Pancreas (tissue), 10 donors: ENCODE measurements around the gene RING1. TPM values are rescaled to one million over a fixed set of nuclear protein-coding genes. Genes with fewer than 3 reads are reported as not detected.

ENCODE experiments used
- ATAC-seq, 4 donors: fragments of 200-7000 bp; cut with Tn5 transposase; one replicate each; pipeline versions ENCODE4 v1.8.0 to v1.9.1; 2020; ENCODE audit warnings: mild to moderate bottlenecking in 4 of 4, moderate library complexity in 4 of 4
- DNase-seq, 6 donors: peaks; one replicate each; pipeline ENCODE4 v3.0.0-alpha.2; 2020
- FAIRE-seq: peaks from 2 replicates; lab custom pipeline; 2012; peaks lifted over from hg19 to GRCh38; lab: Jason Lieb, UNC
- H3K27ac ChIP-seq, 4 donors: fragments of 200-600 bp; sonication (generic); 1 replicate in 3 of 4; 2 replicates in 1 of 4; pipeline versions ENCODE4 v1.5.0 to v1.8.0; 2020
- H3K27me3 ChIP-seq, 4 donors: fragments of 200-600 bp; one replicate each; pipeline ENCODE4 v1.8.0; 2021
- H3K36me3 ChIP-seq, 3 donors: fragments of 200-600 bp; sonication (generic) in 1 of 3; one replicate each; pipeline versions ENCODE4 v1.5.0 to v1.8.0; 2020 to 2021
- H3K4me1 ChIP-seq, 3 donors: fragments of 200-600 bp; one replicate each; pipeline ENCODE4 v1.8.0; 2021
- H3K4me3 ChIP-seq, 4 donors: fragments of 200-600 bp; sonication (generic) in 2 of 4; one replicate each; pipeline versions ENCODE4 v1.5.0 to v1.8.0; 2020 to 2021
- H3K9me3 ChIP-seq, 4 donors: fragments of 200-600 bp; one replicate each; pipeline ENCODE4 v1.8.0; 2021
- WGBS, 2 donors: extraction: QIAGEN DNeasy Blood & Tissue Kit; methylation state at CpG; one replicate each; pipeline ENCODE4 v1.1.7; 2013; 5-methylcytosine and 5-hydroxymethylcytosine counted together
- intact Hi-C, 3 donors: fragments of 100-400 bp; cut with DNase I; formaldehyde crosslinking; loops; one replicate each; pipeline versions ENCODE4 v1.11.1 to v1.14.2; 2022
- polyA plus RNA-seq, 2 donors: library from polyadenylated mRNA; stranded (reverse); fragments of 200-250 nt; gene quantifications; one replicate each; pipeline ENCODE4 v1.2.3, GENCODE V29; 2013
- total RNA-seq, 6 donors: library from RNA; stranded (reverse); fragmentation: NEBNext Ultra II Directional in 4 of 6; extraction: Animal tissue kit (Norgen Biotek cat#: 25700) in 4 of 6; gene quantifications; one replicate each; pipeline versions ENCODE4 v1.2.1 to v1.2.4, GENCODE V29; 2021 to 2023
- TF ChIP-seq, protein P1 (sequence below), 4 donors: fragments of 200-600 bp; sonication (generic) in 3 of 4; IDR thresholded peaks; one replicate each; pipeline versions ENCODE4 v1.5.0 to v1.8.0; 2021; ENCODE audit warnings: antibody characterized with exemption in 4 of 4
- donor health status: healthy with polysubstance abuse.
- donor health status: DM: no; HTN: no; CAD: no; lungs with moderate emphysema.
- donor health status: DM: no; HTN: no; CAD: no.
- donor health status: control.
- donor health status: control.
- donor health status: Bipolar disorder and iron deficiency.
- donor health status: DM: yes; HTN: yes; CAD: no.
- donor health status: DM: no; HTN: no; CAD: no.
- donor health status: DM: no; HTN: no; CAD: no.
- donor health status: DM: yes; HTN: yes; CAD: no.

Gene RING1
- total and polyA plus RNA-seq, 8 donors = 15.0 to 57.6 (median 22.1) TPM

GRCh38 chr6:33166363-33166762 is 41.9 kb upstream of the RING1 start:
- intact Hi-C loops = loop anchor here in 1 of 3 donors (10.0 kb wide), 1 partner anchor 68 kb away; no protein-coding TSS in a partner anchor
- ATAC-seq (no peak), DNase-seq (no peak), FAIRE-seq (no peak)
- 72 to 76% methylated on average over 6 of the region's 6 CpGs for WGBS, 2 donors
- Histone ChIP-seq H3K9me3 (no peaks in the 10 kb centered on the region), H3K36me3 (no peaks in the 10 kb centered on the region), H3K4me3 (no peak overlapping the region), H3K27me3 (no peaks in the 10 kb centered on the region), H3K4me1 (no peaks in the 10 kb centered on the region), H3K27ac (no peak overlapping the region)
- TF ChIP-seq, protein P1, sequence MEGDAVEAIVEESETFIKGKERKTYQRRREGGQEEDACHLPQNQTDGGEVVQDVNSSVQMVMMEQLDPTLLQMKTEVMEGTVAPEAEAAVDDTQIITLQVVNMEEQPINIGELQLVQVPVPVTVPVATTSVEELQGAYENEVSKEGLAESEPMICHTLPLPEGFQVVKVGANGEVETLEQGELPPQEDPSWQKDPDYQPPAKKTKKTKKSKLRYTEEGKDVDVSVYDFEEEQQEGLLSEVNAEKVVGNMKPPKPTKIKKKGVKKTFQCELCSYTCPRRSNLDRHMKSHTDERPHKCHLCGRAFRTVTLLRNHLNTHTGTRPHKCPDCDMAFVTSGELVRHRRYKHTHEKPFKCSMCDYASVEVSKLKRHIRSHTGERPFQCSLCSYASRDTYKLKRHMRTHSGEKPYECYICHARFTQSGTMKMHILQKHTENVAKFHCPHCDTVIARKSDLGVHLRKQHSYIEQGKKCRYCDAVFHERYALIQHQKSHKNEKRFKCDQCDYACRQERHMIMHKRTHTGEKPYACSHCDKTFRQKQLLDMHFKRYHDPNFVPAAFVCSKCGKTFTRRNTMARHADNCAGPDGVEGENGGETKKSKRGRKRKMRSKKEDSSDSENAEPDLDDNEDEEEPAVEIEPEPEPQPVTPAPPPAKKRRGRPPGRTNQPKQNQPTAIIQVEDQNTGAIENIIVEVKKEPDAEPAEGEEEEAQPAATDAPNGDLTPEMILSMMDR (IDR thresholded peaks at IDR 0.05) = no peak

DNA sequence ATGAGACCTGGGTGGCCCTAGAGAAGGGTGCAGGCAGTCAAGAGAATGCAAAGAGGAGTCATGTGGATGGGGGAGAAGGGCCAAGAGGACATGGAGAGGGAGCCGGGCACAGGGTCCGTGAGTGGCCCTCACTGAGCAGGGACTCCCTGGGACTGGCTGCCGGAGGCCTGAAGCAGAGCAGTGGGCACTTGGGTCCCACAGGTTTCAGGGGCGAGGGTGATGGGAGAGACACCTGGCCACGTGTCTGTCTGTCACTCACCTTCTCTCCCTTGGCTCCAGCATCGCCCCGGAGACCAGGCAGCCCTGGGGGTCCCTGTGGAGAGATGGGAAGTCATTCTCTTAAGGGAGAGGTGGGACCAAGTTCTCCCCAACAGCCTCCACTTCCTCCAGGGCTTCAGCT is 41.5 kb upstream of the RING1 start:
- Histone ChIP-seq H3K4me1 (no peaks in the 10 kb centered on the region), H3K27ac (no peak overlapping the region), H3K27me3 (no peaks in the 10 kb centered on the region), H3K9me3 (no peaks in the 10 kb centered on the region), H3K4me3 (no peak overlapping the region), H3K36me3 (no peaks in the 10 kb centered on the region)
- FAIRE-seq (no peak), DNase-seq (no peak), ATAC-seq (no peak)
- intact Hi-C loops = loop anchor here in 1 of 3 donors (10.0 kb wide), 1 partner anchor 68 kb away; no protein-coding TSS in a partner anchor
- TF ChIP-seq, protein P1 (IDR thresholded peaks at IDR 0.05) = no peak
- WGBS, 2 donors = 76 to 86% methylated on average over 6 to 7 of the region's 7 CpGs

- Histone ChIP-seq H3K27me3 (no peaks in the 10 kb centered on the region), H3K9me3 (no peaks in the 10 kb centered on the region), H3K36me3 (no peaks in the 10 kb centered on the region), H3K4me1 (no peaks in the 10 kb centered on the region), H3K27ac (no peak overlapping the region), H3K4me3 (no peak overlapping the region)
- no peak for FAIRE-seq
- 74 to 82% methylated on average over 15 to 19 of the region's 19 CpGs for WGBS, 2 donors
- no peak for ATAC-seq
- intact Hi-C loops = loop anchor here in 1 of 3 donors (10.0 kb wide), 1 partner anchor 67 kb away; no protein-coding TSS in a partner anchor
- no peak for DNase-seq
- TF ChIP-seq, protein P1 (IDR thresholded peaks at IDR 0.05) = no peak
Measured at GRCh38 chr6:33167374-33168283, 40.7 kb upstream of the RING1 start.

DNA sequence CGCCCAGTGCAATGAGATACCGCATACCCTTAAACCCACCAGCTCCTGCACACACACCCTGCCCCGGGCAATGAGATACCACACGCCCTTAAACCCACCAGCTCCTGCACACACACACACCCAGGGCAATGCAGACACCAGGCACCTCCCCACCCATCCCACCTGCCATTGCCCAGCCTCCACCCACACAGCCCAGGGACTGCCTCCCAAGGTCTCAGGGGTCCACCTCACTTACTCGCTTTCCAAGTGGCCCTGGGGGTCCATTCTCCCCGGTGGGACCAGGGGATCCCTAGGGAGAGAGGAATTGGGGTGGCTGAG is 40.1 kb upstream of the RING1 start:
- no peak for ATAC-seq
- no peaks in the 10 kb centered on the region for H3K27me3 ChIP-seq
- FAIRE-seq = no peak
- H3K36me3 ChIP-seq = no peaks in the 10 kb centered on the region
- intact Hi-C loops = loop anchor here in 1 of 3 donors (10.0 kb wide), 1 partner anchor 67 kb away; no protein-coding TSS in a partner anchor
- H3K9me3 ChIP-seq = no peaks in the 10 kb centered on the region
- H3K4me1 ChIP-seq = no peaks in the 10 kb centered on the region
- H3K27ac ChIP-seq = no peak overlapping the region
- no peak for DNase-seq
- 61 to 65% methylated on average over 6 of the region's 6 CpGs for WGBS, 2 donors
- no peak overlapping the region for H3K4me3 ChIP-seq
- TF ChIP-seq, protein P1 (IDR thresholded peaks at IDR 0.05) = no peak

- TF ChIP-seq, protein P1 (IDR thresholded peaks at IDR 0.05) = no peak
- no peak overlapping the region for H3K27ac ChIP-seq
- FAIRE-seq (no peak), DNase-seq (no peak), ATAC-seq (no peak)
- H3K36me3 ChIP-seq = no peaks in the 10 kb centered on the region
- intact Hi-C loops = loop anchor here in 1 of 3 donors (10.0 kb wide), 1 partner anchor 66 kb away; no protein-coding TSS in a partner anchor
- 60 to 89% methylated on average over 4 to 5 of the region's 5 CpGs for WGBS, 2 donors
- H3K9me3 ChIP-seq = no peaks in the 10 kb centered on the region
- no peaks in the 10 kb centered on the region for H3K27me3 ChIP-seq
- H3K4me1 ChIP-seq = no peaks in the 10 kb centered on the region
- H3K4me3 ChIP-seq = no peak overlapping the region
Measured at GRCh38 chr6:33168639-33169038, 39.7 kb upstream of the RING1 start.
